ENCODE results near the gene ETS1.

DNA sequence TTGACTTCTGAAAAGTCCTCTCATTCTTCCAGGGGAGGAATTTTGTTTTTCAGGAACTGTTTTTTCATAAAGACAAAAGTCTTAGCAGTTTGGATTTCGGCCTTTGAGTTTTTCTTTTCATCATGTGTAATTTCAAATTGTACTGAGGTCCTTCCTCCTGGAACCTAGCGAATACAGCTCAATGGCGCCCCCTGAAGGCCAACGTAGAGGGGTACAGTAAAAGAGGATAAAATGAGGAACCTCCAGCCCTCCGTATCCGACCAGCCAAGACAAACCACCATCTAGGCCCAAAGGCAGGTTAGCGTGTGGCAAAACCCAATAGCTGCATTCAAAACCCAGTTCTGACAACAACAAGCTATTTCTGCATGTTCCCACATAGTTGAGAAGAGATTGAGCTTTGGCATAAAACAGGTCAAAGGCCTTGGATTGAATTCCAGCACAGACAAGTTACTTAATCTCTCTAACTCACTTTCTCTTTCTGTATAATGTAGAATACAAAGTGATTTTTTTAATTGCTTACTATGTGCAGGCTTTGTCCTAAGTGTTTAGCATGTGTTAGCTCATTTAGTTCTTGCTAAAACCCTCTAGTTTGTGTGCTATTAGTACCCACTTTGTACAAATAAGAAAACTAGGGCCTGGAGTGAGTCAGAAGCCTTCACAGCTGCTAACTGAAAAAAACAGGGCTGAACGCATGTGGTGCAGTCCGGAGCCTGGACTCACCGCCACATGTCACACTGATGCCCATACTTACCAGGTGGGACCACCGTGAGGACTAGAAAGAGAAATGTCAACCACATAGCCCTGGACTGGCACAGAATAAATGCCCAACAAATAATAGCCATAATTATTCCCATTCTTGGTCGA, 43.2 kb upstream of the ETS1 start:
- TF ChIP-seq, protein P1, sequence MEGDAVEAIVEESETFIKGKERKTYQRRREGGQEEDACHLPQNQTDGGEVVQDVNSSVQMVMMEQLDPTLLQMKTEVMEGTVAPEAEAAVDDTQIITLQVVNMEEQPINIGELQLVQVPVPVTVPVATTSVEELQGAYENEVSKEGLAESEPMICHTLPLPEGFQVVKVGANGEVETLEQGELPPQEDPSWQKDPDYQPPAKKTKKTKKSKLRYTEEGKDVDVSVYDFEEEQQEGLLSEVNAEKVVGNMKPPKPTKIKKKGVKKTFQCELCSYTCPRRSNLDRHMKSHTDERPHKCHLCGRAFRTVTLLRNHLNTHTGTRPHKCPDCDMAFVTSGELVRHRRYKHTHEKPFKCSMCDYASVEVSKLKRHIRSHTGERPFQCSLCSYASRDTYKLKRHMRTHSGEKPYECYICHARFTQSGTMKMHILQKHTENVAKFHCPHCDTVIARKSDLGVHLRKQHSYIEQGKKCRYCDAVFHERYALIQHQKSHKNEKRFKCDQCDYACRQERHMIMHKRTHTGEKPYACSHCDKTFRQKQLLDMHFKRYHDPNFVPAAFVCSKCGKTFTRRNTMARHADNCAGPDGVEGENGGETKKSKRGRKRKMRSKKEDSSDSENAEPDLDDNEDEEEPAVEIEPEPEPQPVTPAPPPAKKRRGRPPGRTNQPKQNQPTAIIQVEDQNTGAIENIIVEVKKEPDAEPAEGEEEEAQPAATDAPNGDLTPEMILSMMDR (IDR thresholded peaks at IDR 0.05): peak; percentile 91
- no peak for TF ChIP-seq POLR2AphosphoS5 (IDR thresholded peaks at IDR 0.05; ENCODE audit: low read depth, low read length)
- TF ChIP-seq, protein P2, sequence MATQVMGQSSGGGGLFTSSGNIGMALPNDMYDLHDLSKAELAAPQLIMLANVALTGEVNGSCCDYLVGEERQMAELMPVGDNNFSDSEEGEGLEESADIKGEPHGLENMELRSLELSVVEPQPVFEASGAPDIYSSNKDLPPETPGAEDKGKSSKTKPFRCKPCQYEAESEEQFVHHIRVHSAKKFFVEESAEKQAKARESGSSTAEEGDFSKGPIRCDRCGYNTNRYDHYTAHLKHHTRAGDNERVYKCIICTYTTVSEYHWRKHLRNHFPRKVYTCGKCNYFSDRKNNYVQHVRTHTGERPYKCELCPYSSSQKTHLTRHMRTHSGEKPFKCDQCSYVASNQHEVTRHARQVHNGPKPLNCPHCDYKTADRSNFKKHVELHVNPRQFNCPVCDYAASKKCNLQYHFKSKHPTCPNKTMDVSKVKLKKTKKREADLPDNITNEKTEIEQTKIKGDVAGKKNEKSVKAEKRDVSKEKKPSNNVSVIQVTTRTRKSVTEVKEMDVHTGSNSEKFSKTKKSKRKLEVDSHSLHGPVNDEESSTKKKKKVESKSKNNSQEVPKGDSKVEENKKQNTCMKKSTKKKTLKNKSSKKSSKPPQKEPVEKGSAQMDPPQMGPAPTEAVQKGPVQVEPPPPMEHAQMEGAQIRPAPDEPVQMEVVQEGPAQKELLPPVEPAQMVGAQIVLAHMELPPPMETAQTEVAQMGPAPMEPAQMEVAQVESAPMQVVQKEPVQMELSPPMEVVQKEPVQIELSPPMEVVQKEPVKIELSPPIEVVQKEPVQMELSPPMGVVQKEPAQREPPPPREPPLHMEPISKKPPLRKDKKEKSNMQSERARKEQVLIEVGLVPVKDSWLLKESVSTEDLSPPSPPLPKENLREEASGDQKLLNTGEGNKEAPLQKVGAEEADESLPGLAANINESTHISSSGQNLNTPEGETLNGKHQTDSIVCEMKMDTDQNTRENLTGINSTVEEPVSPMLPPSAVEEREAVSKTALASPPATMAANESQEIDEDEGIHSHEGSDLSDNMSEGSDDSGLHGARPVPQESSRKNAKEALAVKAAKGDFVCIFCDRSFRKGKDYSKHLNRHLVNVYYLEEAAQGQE (IDR thresholded peaks at IDR 0.05; ENCODE audit: insufficient read depth in 1 of 2, low read depth in 2 of 2, low read length in 1 of 2): no peak
- no peak for TF ChIP-seq TCF7L2 (IDR thresholded peaks at IDR 0.05; ENCODE audit: low read depth, low read length)
- TF ChIP-seq SIN3A (IDR thresholded peaks at IDR 0.05; ENCODE audit: borderline replicate concordance, insufficient read depth, low read depth, low read length): no peak
